K562 (cell line): Measurements from ENCODE around the gene DHRS13. TPM values are rescaled to one million over a fixed set of nuclear protein-coding genes. Genes with fewer than 3 reads are reported as not detected.

Experiments used
- CCAR2 ChIP-seq: fragments of 200-400 bp; formaldehyde crosslinking; IDR thresholded peaks from 2 replicates; pipeline ENCODE4 v1.6.1; 2017; ENCODE audit warnings: mild to moderate bottlenecking, low read depth, low read length
- E2F4 ChIP-seq: sonication (generic); formaldehyde crosslinking; IDR thresholded peaks from 2 replicates; pipeline ENCODE4 v1.8.0; 2022; ENCODE audit warnings: mild to moderate bottlenecking, low read depth, missing genetic modification reagents
- ILK ChIP-seq: fragments of 450-650 bp; IDR thresholded peaks from 2 replicates; pipeline ENCODE4 v1.6.1; 2016; ENCODE audit warnings: missing genetic modification characterization, low read depth, mild to moderate bottlenecking, missing compliant biosample characterization, moderate library complexity, borderline replicate concordance
- NCOA4 ChIP-seq: fragments of 450-650 bp; IDR thresholded peaks from 2 replicates; pipeline ENCODE4 v1.6.1; 2018; ENCODE audit warnings: mild to moderate bottlenecking; ENCODE audit not compliant: partially characterized antibody
- OTX1 ChIP-seq: fragments of 450-650 bp; formaldehyde crosslinking; IDR thresholded peaks from 2 replicates; pipeline ENCODE4 v1.4.0; 2022; ENCODE audit warnings: mild to moderate bottlenecking
- RBBP5 ChIP-seq: fragments of 200-600 bp; sonication (generic); IDR thresholded peaks from 2 replicates; pipeline ENCODE4 v1.6.1; 2012; ENCODE audit warnings: borderline replicate concordance, mild to moderate bottlenecking, low read length, control low read depth, inconsistent platforms; ENCODE audit not compliant: insufficient read depth, poor library complexity, severe bottlenecking
- RREB1 ChIP-seq: fragments of 250-450 bp; sonication (Bioruptor Pico); IDR thresholded peaks from 2 replicates; pipeline ENCODE4 v1.4.0; 2020
- SAFB2 ChIP-seq: fragments of 200-400 bp; formaldehyde crosslinking; IDR thresholded peaks from 2 replicates; pipeline ENCODE4 v1.6.1; 2018; ENCODE audit warnings: borderline replicate concordance, low read length, low read depth, moderate library complexity; ENCODE audit not compliant: severe bottlenecking
- ZBTB26 ChIP-seq: fragments of 450-650 bp; formaldehyde crosslinking; IDR thresholded peaks from 2 replicates; pipeline ENCODE4 v1.4.0; 2022; ENCODE audit warnings: missing genetic modification characterization
- polyA plus RNA-seq, 8 experiments: library from polyadenylated mRNA; depleted of rRNA in 4 of 8; stranded (reverse) in 5 of 8; unstranded in 3 of 8; fragments of >200 nt; fragmentation: Nextera tagmentation in 2 of 8; fragmentation: Illumina TruSeq in 1 of 8; extraction: Ambion mirVana in 2 of 8; extraction: Trizol in 1 of 8; gene quantifications; 2 replicates each; pipeline versions ENCODE4 v1.2.1 to v1.2.3, GENCODE V29; 2011 to 2014; ENCODE audit warnings: inconsistent platforms in 1 of 8, missing spikeins in 1 of 8
- total RNA-seq, 7 experiments: library from RNA; depleted of rRNA in 6 of 7; stranded (reverse); fragments of >200 nt in 6 of 7; fragmentation: Illumina TruSeq in 2 of 7; extraction: Trizol in 2 of 7; gene quantifications; 2 replicates each; pipeline versions ENCODE4 v1.2.1 to v1.2.3, GENCODE V29; 2011 to 2021; ENCODE audit warnings: low replicate concordance in 1 of 7
- TF ChIP-seq, protein P1 (sequence below): sonication (generic); formaldehyde crosslinking; IDR thresholded peaks from 2 replicates; pipeline ENCODE4 v1.8.1; 2023; ENCODE audit warnings: missing genetic modification reagents, mild to moderate bottlenecking, borderline replicate concordance

Gene DHRS13
- total and polyA plus RNA-seq, 9 of the 15 experiments (the other 6 are each of a cell fraction or from before 2014, with no cell fraction given), result 0.32 to 52.3 (median 34.3) TPM; not detected in 1

DNA sequence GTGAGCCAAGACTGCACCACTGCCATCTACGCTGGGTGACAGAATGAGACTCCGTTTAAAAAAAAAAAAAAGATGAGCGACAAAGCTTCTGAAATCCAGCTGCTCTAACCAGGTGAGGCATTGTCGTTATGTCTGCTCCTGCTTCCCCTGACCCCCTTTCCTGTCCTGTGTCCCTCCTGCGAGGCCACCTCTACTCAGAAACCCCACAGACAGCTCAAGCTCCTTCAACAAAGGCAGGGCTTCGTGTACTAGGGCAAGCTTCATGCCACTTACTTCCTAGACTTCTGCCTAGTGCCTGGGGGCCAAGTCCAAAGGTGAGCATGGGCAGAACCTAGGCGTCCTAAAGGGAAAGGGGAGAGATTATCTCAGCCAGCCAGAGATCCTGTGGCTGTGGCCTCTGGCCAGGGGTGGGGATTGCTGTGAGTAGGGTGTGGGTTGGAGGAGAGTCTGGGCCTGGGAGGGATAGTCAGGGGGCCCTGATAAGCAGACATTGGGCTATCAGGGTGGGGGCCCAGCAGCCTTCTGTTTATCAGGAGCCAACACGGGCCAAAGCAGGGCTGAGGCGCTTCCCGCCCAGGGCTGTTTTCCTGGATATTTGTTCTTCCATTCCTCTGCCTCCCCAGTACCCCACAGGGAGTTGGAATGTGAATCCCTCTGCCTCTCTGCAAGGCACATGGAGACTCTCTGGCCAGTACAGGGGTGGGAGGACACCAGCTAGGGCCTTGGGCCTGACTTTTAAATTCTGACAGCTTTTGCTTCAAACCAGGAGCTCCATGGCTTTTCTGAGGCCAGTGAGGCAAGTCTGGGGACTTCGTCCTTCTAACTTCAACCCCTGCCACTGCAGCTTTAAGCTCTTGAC lies 37.7 kb downstream of the DHRS13 start (continued):
- TF ChIP-seq RREB1 (CRISPR knock-in tag) (0 out of 2 replicates have a peak, but pooled peaks have one; percentile 31), ZBTB26 (CRISPR knock-in tag) (peak; percentile 56), SAFB2 (no peak), ILK (tag) (no peak), NCOA4 (no peak), CCAR2 (peak; percentile 88; the same call in 1 of the 2 replicates), OTX1 (CRISPR knock-in tag) (0 out of 2 replicates have a peak, but pooled peaks have one; percentile 20), RBBP5 (peak; percentile 66), E2F4 (CRISPR knock-in tag) (0 out of 2 replicates have a peak, but pooled peaks have one; percentile 24)
- TF ChIP-seq, protein P1, sequence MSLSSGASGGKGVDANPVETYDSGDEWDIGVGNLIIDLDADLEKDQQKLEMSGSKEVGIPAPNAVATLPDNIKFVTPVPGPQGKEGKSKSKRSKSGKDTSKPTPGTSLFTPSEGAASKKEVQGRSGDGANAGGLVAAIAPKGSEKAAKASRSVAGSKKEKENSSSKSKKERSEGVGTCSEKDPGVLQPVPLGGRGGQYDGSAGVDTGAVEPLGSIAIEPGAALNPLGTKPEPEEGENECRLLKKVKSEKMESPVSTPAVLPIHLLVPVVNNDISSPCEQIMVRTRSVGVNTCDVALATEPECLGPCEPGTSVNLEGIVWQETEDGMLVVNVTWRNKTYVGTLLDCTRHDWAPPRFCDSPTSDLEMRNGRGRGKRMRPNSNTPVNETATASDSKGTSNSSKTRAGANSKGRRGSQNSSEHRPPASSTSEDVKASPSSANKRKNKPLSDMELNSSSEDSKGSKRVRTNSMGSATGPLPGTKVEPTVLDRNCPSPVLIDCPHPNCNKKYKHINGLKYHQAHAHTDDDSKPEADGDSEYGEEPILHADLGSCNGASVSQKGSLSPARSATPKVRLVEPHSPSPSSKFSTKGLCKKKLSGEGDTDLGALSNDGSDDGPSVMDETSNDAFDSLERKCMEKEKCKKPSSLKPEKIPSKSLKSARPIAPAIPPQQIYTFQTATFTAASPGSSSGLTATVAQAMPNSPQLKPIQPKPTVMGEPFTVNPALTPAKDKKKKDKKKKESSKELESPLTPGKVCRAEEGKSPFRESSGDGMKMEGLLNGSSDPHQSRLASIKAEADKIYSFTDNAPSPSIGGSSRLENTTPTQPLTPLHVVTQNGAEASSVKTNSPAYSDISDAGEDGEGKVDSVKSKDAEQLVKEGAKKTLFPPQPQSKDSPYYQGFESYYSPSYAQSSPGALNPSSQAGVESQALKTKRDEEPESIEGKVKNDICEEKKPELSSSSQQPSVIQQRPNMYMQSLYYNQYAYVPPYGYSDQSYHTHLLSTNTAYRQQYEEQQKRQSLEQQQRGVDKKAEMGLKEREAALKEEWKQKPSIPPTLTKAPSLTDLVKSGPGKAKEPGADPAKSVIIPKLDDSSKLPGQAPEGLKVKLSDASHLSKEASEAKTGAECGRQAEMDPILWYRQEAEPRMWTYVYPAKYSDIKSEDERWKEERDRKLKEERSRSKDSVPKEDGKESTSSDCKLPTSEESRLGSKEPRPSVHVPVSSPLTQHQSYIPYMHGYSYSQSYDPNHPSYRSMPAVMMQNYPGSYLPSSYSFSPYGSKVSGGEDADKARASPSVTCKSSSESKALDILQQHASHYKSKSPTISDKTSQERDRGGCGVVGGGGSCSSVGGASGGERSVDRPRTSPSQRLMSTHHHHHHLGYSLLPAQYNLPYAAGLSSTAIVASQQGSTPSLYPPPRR (CRISPR knock-in tag), result peak; percentile 96; the same call in 1 of the 2 replicates
